Measurements from ENCODE around the gene KCNA3.

Gene KCNA3

GRCh38 chr1:110702260-110702659, 27.5 kb upstream of the KCNA3 start:
- H3K4me3 ChIP-seq (replicated peaks; ENCODE audit: low read depth, low read length) = no peak overlapping the region
- DNase-seq (ENCODE audit: extremely low read depth, insufficient read length) = no peak
- H3K36me3 ChIP-seq (ENCODE audit: control insufficient read depth, insufficient read depth, low read length) = no peaks in the 10 kb centered on the region
- no peaks in the 10 kb centered on the region for H3K27me3 ChIP-seq (replicated peaks; ENCODE audit: control insufficient read depth, insufficient read depth, low read length)
- no peak for TF ChIP-seq CTCF (IDR thresholded peaks at IDR 0.05; ENCODE audit: insufficient read depth, low read length, poor library complexity, severe bottlenecking)

- no peaks in the 10 kb centered on the region for H3K36me3 ChIP-seq (ENCODE audit: control insufficient read depth, insufficient read depth, low read length)
- no peak overlapping the region for H3K4me3 ChIP-seq (replicated peaks; ENCODE audit: low read depth, low read length)
- no peaks in the 10 kb centered on the region for H3K27me3 ChIP-seq (replicated peaks; ENCODE audit: control insufficient read depth, insufficient read depth, low read length)
- TF ChIP-seq CTCF (IDR thresholded peaks at IDR 0.05; ENCODE audit: insufficient read depth, low read length, poor library complexity, severe bottlenecking) = no peak
- DNase-seq (ENCODE audit: extremely low read depth, insufficient read length) = no peak
These were observed 26.0 kb upstream of the KCNA3 start for GRCh38 chr1:110700767-110701166.

GRCh38 chr1:110697606-110698005, 22.9 kb upstream of the KCNA3 start:
- DNase-seq (ENCODE audit: extremely low read depth, insufficient read length) = no peak
- no peak for TF ChIP-seq CTCF (IDR thresholded peaks at IDR 0.05; ENCODE audit: insufficient read depth, low read length, poor library complexity, severe bottlenecking)
- Histone ChIP-seq H3K36me3 (ENCODE audit: control insufficient read depth, insufficient read depth, low read length) (no peaks in the 10 kb centered on the region), H3K27me3 (replicated peaks; ENCODE audit: control insufficient read depth, insufficient read depth, low read length) (no peaks in the 10 kb centered on the region), H3K4me3 (replicated peaks; ENCODE audit: low read depth, low read length) (no peak overlapping the region)

GRCh38 chr1:110696818-110697217, 22.1 kb upstream of the KCNA3 start:
- Histone ChIP-seq H3K36me3 (ENCODE audit: control insufficient read depth, insufficient read depth, low read length) (no peaks in the 10 kb centered on the region), H3K4me3 (replicated peaks; ENCODE audit: low read depth, low read length) (no peak overlapping the region), H3K27me3 (replicated peaks; ENCODE audit: control insufficient read depth, insufficient read depth, low read length) (no peaks in the 10 kb centered on the region)
- DNase-seq (ENCODE audit: extremely low read depth, insufficient read length) = no peak
- no peak for TF ChIP-seq CTCF (IDR thresholded peaks at IDR 0.05; ENCODE audit: insufficient read depth, low read length, poor library complexity, severe bottlenecking)

- Histone ChIP-seq H3K36me3 (ENCODE audit: control insufficient read depth, insufficient read depth, low read length) (no peaks in the 10 kb centered on the region), H3K27me3 (replicated peaks; ENCODE audit: control insufficient read depth, insufficient read depth, low read length) (no peaks in the 10 kb centered on the region), H3K4me3 (replicated peaks; ENCODE audit: low read depth, low read length) (no peak overlapping the region)
- no peak for DNase-seq (ENCODE audit: extremely low read depth, insufficient read length)
- TF ChIP-seq CTCF (IDR thresholded peaks at IDR 0.05; ENCODE audit: insufficient read depth, low read length, poor library complexity, severe bottlenecking) = no peak
These were observed 16.1 kb upstream of the KCNA3 start for GRCh38 chr1:110690709-110691365.

- no peak for DNase-seq (ENCODE audit: extremely low read depth, insufficient read length)
- H3K27me3 ChIP-seq (replicated peaks; ENCODE audit: control insufficient read depth, insufficient read depth, low read length) = no peaks in the 10 kb centered on the region
- TF ChIP-seq CTCF (IDR thresholded peaks at IDR 0.05; ENCODE audit: insufficient read depth, low read length, poor library complexity, severe bottlenecking) = no peak
- H3K4me3 ChIP-seq (replicated peaks; ENCODE audit: low read depth, low read length) = no peak overlapping the region
- no peaks in the 10 kb centered on the region for H3K36me3 ChIP-seq (ENCODE audit: control insufficient read depth, insufficient read depth, low read length)
These were observed 15.1 kb upstream of the KCNA3 start for GRCh38 chr1:110689868-110690267.
